Neutrophil (primary cell): ENCODE measurements around the gene SETD9.
A peak's percentile ranks its signal among the peaks of the same experiment; 100 is the strongest.

ENCODE experiments used
- H3K27ac ChIP-seq: fragments of 200-600 bp; sonication (generic); 2 replicates; pipeline ENCODE4 v1.5.1; 2016; ENCODE audit warnings: mild to moderate bottlenecking, moderate library complexity
- H3K27me3 ChIP-seq: fragments of 200-600 bp; sonication (generic); 2 replicates; pipeline ENCODE4 v1.6.0; 2016; ENCODE audit warnings: mild to moderate bottlenecking
- H3K36me3 ChIP-seq: fragments of 200-600 bp; sonication (generic); 2 replicates; pipeline ENCODE4 v1.5.1; 2017
- H3K4me1 ChIP-seq, 2 experiments: fragments of 200-600 bp in 1 of 2; sonication (generic) in 1 of 2; 1 replicate in 1 of 2; 2 replicates in 1 of 2; pipeline versions ENCODE4 v1.5.1 to v1.6.1; 2013 to 2016; ENCODE audit warnings: low read depth in 1 of 2, low read length in 1 of 2, mild to moderate bottlenecking in 1 of 2, moderate library complexity in 1 of 2; ENCODE audit not compliant: control insufficient read depth in 1 of 2, insufficient read depth in 1 of 2
- H3K4me3 ChIP-seq, 2 experiments: fragments of 200-600 bp in 1 of 2; sonication (generic) in 1 of 2; 1 replicate in 1 of 2; 2 replicates in 1 of 2; pipeline ENCODE4 v1.5.1; 2013 to 2016; ENCODE audit warnings: low read depth in 1 of 2, low read length in 1 of 2, mild to moderate bottlenecking in 1 of 2, moderate library complexity in 1 of 2
- H3K9me3 ChIP-seq: fragments of 200-600 bp; sonication (generic); 2 replicates; pipeline ENCODE4 v1.5.1; 2016
- TF ChIP-seq, protein P1 (sequence below): fragments of 200-600 bp; sonication (generic); IDR thresholded peaks from 2 replicates; pipeline ENCODE4 v1.5.1; 2016; ENCODE audit warnings: antibody characterized with exemption

The SETD9 gene

DNA sequence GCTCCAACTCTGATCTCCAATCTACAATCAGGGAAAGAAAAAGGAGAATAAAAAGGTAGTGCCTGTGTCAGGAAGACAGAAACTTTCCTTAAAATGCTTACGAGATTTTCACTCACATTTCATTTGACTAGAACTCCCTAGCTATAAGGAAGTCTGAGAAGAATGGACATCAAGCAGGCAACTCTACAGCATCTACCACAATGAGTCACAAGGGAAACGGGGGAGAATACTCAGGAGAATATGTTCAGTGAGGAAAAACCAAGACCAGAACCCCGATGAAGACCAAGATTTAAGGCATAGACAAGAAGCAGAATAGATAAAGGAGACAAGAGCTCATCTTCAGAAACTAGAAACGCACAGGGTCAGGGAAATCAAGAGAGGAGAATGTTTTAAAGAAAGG is 9.0 kb upstream of the SETD9 start:
- TF ChIP-seq, protein P1, sequence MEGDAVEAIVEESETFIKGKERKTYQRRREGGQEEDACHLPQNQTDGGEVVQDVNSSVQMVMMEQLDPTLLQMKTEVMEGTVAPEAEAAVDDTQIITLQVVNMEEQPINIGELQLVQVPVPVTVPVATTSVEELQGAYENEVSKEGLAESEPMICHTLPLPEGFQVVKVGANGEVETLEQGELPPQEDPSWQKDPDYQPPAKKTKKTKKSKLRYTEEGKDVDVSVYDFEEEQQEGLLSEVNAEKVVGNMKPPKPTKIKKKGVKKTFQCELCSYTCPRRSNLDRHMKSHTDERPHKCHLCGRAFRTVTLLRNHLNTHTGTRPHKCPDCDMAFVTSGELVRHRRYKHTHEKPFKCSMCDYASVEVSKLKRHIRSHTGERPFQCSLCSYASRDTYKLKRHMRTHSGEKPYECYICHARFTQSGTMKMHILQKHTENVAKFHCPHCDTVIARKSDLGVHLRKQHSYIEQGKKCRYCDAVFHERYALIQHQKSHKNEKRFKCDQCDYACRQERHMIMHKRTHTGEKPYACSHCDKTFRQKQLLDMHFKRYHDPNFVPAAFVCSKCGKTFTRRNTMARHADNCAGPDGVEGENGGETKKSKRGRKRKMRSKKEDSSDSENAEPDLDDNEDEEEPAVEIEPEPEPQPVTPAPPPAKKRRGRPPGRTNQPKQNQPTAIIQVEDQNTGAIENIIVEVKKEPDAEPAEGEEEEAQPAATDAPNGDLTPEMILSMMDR, result no peak
- Histone ChIP-seq H3K36me3 (peaks cover 7% of the 10 kb centered on the region), H3K4me1 (no peaks in the 10 kb centered on the region), H3K27me3 (no peaks in the 10 kb centered on the region), H3K9me3 (no peaks in the 10 kb centered on the region), H3K27ac (no peak overlapping the region), H3K4me3 (no peak overlapping the region)

DNA sequence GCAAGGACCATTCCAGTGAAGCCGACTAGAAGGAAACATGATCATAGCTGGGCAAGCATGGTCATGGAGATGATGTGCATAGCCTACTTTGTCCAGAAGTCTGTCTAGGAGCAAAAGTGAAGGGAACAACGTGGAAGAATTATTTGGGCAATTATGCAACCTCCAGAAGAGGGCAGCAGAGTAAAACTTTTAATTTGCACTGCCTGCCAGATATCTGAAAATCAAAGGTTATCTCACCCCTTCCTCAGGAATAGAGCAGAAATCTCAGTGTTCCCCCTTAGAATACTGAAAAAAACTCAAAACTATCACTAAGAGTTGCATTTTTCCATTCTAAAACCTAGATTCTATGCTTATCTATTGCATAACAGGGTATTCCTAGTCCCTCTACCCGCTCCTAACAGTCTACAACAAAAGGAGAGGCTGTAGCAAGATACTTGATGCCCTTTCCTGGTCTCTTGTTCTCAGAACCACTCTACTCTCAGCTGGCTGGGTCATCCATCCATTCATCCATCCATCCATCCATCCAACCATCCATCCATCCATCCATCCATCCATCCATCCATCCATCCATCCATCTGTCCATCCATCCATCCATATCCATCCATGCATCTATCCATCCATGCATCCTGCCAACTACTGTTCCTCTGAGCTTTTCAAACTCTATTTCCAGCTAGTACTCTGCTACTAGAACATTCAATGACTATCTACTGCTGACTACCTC is 8.4 kb upstream of the SETD9 start:
- peaks cover under 1% of the 10 kb centered on the region for H3K36me3 ChIP-seq
- TF ChIP-seq, protein P1, result peak; percentile 58
- no peak overlapping the region for H3K27ac ChIP-seq
- no peak overlapping the region for H3K4me3 ChIP-seq
- no peaks in the 10 kb centered on the region for H3K9me3 ChIP-seq
- no peaks in the 10 kb centered on the region for H3K27me3 ChIP-seq
- no peaks in the 10 kb centered on the region for H3K4me1 ChIP-seq

DNA sequence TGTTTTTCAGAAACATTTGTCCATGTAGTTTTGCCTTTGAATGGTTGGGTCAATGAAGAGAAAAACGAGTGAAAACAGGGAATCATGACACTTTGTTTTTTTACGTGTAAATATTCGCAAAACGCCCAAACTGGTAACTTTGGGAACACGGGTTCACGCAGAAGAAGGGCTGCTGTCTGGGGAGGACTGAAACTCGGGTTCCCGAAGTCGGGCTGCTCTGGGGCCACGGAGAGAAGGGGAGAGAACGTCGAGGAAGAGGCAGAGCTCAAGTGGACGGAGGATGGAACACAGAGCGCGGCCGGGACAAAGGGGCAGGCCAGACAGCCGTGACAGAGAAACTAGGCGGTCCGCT is 478 bp upstream of the SETD9 start:
- Histone ChIP-seq H3K4me3 (peak overlapping the region; percentile 59 to 96), H3K36me3 (no peaks in the 10 kb centered on the region)
- TF ChIP-seq, protein P1, result no peak

DNA sequence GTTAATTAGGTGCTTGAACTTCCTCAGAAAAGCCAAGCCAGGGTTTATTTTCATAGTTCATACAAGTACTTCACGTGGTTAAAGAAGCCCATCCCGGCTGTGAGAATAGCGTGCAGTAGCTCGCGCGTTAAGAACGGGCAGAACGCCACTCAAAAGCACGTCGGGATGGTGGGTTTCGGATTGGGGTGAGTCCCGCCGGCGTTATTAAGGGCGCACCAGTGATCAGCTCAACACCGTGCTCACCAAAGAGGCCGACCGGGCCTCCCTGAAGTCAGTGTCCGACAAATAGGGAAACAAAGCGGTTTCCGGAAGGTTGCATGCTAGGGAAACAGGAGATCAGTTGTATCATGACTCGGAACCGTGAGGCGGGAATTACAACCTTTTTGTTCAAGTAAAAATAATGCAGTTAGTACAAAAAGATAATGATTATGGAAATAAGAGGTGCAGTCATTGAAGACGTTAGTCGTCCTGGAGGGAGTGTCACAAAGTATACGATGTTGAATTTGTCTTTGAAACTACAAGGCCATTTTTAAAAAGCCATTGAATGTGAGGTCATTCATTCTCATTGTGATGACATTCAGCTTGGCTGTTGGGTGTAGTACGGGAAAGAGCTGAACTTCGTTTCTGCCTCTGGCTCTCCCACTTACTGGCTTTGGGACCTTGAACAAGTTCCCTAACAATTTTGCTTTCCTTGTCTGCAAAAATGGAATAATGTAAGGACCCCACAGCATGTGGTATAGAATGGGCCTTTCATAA is 992 bp downstream of the SETD9 start:
- Histone ChIP-seq H3K4me1 (peaks cover 19 to 29% of the 10 kb centered on the region in 2 experiments), H3K9me3 (no peaks in the 10 kb centered on the region), H3K4me3 (peak overlapping the region; percentile 59 to 96)

More for the DNA sequence above, 478 bp upstream of the SETD9 start:
- no peaks in the 10 kb centered on the region for H3K27me3 ChIP-seq
- peaks cover 19 to 29% of the 10 kb centered on the region in 2 experiments for H3K4me1 ChIP-seq
- peak overlapping the region; percentile 97 for H3K27ac ChIP-seq
- no peaks in the 10 kb centered on the region for H3K9me3 ChIP-seq

DNA sequence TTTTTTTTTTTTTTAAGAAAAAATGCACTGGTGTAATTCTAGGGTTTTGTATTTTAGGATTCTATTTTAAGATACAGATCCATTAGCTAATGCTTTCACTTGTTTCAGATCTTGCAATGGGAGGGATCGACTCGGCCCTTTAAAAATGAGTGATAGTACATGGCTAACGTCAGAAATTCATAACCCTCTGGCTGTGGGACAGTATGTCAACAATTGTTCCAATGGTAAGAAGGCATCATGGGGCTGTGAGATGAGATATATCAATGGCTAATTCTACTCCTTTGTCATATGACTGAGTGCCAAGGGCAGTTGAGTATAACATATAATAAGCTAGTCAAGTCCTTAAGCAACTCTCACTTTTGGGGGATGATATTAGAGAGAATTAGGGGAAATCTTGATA is 4.4 kb downstream of the SETD9 start:
- Histone ChIP-seq H3K27ac (no peak overlapping the region), H3K27me3 (no peaks in the 10 kb centered on the region), H3K4me1 (peaks cover 14 to 21% of the 10 kb centered on the region in 2 experiments), H3K36me3 (no peaks in the 10 kb centered on the region), H3K4me3 (no peak overlapping the region), H3K9me3 (no peaks in the 10 kb centered on the region)
- TF ChIP-seq, protein P1, result no peak

More for the DNA sequence above, 992 bp downstream of the SETD9 start:
- Histone ChIP-seq H3K36me3 (no peaks in the 10 kb centered on the region), H3K27me3 (no peaks in the 10 kb centered on the region), H3K27ac (peak overlapping the region; percentile 97)
- TF ChIP-seq, protein P1, result no peak
